Globus pallidus (tissue), 1 donor: ENCODE data around the gene NPEPL1.

ENCODE experiments used
- DNase-seq: peaks from one replicate; pipeline ENCODE4 v3.0.0-alpha.2; 2015; ENCODE audit warnings: low spot score

NPEPL1 gene

DNA sequence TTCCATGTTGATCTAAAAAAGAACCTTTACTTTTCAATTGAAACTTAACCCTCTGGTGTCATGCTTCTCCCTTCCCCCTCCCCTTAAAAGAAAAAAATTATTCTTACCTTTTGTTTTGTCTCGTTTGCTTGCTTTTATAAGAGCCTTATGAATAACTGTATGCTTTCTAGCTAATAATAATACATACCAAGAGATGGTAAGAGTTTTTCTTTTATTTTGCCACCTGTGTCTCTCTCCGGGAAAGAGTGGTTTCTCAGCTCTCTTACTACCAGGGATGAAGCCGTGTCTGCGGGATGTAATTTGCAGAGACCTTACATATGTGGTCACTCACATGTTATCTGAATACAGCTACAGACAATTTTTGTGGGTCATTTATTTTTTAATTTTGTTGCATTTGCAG, 33.8 kb upstream of the NPEPL1 start:
- no peak for DNase-seq

DNA sequence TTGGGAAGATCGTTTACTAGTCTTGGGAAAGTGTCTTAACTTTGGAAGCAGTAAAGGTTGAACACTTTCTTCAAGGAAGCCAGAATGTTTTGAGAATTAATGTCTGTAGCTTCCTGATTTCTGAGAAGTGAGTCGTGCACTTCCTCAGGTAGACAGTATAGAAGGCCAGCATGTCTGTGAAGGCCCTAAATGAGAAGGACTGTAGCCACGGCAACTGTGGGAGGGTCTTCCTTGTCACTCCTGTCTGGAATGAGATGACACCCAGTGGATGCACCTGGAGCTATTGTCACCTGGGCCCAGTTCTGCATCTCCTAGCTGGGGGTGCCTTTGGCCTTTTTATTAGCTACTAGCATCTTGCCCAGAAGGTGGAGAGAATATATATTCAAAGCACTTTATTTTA, 32.8 kb upstream of the NPEPL1 start:
- no peak for DNase-seq

DNA sequence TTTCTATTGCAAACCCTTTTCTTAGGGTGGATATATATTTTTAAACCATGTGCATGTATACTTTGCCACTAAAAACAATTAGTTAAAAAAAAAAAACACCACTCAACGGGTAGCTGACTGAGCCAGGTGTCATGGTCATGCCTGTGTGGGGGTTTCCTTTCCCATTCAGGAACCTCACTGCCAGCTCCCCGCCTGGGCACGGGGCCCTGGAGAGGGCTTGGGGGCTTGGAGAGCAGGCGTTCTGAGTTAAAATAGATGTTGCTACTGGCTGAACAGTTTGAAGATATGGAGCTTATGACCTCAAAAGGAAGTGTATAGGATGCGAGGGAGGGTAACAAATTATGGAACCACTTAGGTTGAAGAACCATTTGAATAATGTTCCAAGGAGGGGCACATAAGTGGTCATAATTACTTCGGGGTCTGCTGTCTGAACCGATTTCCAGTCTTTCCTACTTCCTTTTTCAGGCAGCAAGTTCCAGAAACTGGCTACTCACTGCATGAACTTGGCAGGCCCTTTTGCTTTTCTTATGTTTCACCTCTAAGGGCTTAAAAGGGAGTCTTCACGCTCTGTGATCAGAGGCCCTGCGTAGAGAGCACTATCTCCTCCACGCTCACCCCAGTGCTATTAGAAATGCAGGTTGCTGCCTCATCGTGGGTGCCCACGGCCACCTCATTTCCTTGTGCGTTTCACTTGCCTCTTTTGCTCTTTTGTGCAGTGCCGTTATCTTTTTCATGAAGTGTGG, 31.6 kb upstream of the NPEPL1 start:
- DNase-seq, result no peak

DNA sequence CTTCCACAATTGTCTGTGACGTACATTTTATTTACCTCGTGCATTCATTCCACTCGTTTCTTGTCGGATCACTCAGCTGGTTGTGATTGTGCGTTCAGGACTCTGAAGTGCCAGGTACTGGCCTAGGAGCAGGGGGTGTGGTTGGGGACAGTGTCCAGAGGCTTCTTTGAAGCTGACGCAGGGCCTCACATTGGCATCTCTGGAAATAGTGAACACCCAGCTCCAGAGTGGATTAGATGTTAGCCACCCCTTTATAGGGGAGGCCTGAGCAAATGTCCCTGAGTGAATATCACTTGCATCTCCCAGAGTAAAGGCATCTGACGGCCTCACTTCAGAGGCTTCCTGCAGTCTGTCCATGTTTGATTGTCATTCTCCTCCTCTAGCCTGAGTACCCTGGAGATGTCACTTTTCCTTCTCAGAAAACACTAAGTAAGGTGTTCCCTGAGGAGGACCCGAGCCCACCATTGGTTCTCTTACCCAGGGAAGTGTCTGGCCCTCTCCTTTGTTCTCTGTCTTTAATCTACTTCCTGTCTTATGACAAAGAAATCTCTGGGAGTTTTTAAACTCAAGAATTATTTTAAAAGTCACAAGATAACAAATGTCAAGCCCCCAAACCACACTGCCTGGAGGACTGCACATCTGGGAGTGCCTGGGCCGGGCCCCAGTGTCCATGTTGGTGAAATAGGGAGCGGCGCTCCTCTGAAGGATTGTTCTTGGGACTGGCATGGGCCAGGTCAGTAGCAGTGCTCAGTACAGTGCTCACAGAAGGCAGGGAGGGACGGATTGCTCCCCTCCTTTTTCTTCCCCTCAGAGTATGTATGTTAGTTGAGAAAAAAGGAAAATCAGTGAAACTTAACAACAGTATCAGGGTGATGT, 30.8 kb upstream of the NPEPL1 start:
- no peak for DNase-seq

DNA sequence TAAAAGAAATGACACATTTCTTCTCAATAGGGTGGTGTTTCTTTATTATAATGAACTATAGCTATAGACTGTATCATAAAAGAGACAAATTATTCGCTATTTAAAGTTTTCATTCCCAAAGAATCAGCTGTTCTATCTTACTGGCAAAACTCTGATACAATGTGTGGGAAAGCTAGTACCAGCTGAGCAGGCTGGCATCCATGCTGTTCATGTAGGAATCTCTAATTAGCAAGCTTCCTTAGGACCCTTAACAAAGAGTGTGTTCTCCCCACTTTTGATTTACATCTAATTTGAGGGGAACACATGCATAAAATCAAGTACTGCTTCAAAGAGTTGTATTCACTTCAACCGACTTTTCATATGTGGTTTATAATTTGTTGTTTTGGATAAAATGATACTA, 28.3 kb upstream of the NPEPL1 start:
- no peak for DNase-seq

DNA sequence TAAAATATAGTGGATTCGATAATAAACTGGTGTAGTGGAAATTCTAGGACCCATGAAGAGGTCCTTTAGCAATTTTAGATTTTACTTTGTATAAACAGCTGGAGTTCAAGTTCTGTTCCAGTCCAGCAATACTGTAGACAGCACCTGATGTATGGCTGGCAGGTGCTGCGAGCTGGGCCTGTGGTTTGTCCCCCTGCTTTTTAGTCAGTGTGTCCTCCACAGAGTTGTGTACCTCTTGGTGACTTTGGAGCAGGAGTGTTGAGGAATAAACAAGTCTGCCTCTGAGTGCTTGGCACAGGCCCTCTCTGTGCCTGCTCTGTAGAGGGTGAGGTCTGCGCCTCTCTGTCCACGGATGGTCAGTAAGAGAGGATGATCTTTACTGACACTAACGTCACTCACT, 27.7 kb upstream of the NPEPL1 start:
- no peak for DNase-seq

DNA sequence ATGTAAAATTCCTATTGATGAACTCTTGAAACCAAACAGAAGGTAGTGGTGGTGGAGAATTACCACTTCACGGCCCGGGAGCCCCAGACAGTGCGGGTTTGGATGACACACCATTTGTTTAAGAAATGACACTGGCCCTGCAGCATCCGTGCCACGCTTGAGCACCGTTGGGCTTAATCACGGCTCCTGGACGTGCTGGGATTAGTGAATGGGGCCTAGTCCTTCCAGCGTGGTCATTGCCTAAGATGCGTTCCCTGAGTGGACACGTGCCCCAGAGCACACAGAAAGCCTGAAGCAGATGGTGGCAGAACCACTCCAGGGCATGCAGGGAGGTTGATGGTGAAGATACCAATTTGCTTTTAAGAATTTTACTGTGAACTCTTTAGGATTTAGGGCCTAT, 27.0 kb upstream of the NPEPL1 start:
- DNase-seq, result no peak

DNA sequence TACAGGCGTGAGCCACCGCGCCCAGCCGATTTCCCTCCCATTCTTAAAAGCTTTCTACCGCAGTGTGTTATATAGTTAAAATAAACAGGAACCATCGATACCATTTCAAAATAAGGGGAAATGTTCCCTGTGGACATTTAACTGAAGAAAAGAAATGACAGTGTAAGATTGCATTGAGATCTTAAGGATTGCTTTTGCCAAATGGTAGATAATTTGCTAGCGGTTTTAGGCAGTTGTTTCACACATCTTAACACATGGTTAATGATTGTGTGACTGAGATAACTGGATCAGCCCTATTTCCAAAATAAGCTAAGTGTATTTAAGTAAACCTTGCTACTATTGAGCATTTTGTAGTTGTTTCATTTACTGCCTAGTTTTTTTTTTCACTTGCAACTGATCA, 25.9 kb upstream of the NPEPL1 start:
- no peak for DNase-seq

DNA sequence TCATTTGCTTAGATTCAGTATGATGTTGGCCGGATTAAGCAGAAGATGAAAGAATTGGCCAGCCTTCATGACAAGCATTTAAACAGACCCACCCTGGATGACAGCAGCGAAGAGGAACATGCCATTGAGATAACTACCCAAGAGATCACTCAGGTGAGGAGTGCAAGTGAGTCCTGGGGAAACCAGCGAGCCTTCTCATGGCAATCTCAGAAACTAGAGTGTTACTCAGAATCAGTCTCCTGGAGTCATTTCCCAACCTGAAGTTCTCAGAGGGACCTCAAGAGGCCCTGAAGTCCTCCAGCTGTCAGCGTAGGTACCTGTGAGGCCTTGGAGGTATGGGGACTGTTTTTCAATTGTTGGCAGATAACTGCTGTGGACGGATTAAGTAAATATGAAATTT, 24.6 kb upstream of the NPEPL1 start:
- DNase-seq, result no peak

DNA sequence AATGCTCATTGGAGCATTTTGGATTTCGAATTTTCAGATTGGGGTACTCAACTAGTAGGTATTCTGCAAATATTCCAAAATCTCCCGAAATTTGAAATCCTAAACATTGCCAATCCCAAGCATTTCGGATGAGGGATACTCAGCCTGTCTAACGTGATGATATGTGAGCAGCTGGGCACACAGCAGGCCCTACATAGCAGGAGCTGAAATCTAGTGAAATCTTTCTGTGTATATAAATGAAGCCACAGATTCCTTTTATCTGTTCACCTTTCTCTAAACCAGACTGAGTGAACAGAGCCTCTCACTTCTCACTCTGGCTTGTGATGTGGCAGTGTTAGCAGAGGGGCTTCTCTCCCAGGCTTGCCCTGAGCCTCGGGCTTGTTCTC, 23.7 kb upstream of the NPEPL1 start:
- no peak for DNase-seq

DNA sequence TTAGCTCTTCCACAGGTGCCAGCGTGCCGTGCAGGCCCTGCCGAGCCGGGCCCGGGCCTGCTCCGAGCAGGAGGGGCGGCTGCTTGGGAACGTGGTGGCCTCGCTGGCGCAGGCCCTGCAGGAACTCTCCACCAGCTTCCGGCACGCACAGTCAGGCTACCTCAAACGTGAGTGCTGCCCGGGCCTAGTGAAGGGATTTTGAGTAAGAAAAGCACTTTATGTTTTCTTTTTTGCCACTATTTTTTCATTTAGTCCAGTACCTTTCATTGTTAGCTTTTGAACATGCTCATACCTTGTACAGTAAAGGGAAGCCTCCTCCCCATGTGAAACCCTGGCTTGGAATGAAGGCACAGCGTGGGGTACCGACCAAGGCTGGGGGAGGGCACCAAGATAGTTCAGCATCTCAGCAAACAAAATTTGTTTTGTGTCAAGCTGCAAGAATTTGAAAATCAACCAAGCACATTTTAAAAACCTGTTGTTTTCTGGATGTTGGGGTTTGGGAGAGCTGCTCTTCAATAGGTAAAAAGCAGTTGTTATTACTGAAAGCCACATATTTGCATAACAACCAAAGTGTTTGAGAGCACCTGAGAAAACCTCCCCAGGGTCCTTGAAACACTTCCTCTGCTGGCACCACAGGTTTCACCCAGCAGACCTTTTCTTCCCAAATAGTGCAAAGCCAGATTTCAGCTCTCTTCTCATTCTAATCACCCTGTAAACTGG, 23.2 kb upstream of the NPEPL1 start:
- DNase-seq, result no peak

DNA sequence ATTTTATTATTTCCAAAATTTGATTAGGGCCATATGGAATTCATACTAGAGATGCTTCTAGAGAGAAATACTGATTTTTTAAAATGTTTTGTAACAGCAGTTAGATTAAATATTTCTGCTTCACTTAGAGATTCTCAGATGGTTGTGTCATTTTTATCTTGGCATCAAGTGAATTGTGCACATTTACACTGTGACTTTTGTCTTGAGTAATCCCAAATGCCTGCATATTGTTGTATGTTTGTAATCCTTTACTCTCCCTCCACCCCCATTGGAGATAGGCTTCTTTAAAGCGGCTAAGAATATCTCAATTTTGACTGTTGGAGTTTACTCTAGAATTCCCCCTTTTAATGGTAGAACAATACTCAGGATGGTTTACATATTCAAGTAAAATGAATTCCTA, 22.5 kb upstream of the NPEPL1 start:
- DNase-seq, result no peak

DNA sequence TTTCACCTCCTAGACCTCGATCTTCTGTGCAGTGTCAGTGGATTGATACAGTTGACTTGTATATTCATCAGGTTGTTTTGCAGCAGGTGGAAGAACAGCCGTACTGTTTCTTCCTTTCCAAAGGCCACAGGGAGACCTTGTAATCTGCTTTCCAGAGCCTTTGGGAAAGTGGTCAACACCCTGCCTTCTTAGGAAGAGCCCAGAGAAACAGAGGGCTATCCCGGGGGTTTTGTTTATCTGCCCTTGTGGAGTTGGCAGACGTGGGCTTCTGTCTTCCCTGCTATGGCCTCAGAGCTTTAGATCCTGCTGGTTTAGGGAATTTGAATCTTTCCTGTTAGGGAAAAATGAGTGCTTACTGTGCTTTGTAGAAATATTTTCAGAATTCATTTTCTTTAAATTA, 21.9 kb upstream of the NPEPL1 start:
- DNase-seq, result no peak

DNA sequence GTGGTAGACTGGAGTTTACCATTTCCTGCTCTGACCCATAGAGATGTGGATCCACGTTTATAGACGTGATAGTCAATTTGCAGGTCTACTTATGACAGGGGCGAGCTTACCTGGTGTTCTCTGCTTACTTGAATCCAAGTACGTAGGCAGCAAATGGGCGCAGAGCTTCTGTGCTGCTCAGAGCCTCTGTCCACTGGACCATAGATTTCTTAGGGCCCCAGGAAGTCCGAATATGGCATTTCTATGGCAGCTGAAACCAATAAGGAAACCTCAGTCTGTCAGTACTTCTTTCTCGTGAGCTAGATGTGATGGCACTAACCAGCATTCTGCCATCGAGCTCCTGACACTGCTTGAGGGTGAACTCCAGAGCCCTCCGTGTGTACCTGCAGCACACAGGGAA, 19.5 kb upstream of the NPEPL1 start:
- no peak for DNase-seq

DNA sequence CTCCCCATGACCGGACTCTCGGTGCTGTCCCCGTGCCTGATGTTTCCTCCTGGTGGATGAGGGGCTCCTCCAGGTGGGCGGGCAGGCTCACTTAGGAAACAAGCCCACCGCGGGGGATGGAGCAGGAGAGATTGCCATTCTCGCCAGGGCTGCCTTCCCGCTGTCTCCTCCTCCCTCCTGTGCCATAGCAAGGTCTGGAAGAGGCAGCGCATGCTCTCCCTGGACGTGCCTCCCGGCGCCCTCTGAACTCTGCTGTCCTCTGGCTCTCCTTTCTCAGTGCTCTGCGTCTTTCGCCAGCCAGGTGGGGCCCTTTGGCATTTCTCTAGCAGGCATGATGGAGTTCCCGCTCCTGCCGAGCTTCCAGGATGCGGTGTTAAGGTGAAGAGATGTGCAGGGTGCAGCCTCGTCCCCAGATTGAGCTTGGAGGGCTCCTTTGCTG, 17.4 kb upstream of the NPEPL1 start:
- no peak for DNase-seq

DNA sequence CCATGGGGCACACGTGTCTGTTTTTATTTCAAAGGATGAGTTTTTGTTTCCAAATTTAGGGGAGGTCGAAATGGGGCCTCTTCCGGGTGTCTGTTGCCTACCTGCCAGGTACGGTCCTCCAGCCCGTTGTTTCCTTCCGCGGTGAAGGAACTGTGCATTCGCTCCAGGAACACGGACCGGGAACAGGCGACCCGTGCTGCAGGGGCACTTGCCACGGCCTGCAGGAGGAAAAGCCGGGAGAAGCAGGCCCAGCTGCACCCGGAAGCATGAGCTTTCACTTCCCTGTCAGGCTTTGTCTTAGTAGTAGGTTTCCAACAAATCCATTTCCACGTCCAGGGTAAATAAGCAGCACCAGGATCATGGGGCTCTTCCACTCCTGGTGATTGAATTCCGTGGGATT, 17.0 kb upstream of the NPEPL1 start:
- no peak for DNase-seq

DNA sequence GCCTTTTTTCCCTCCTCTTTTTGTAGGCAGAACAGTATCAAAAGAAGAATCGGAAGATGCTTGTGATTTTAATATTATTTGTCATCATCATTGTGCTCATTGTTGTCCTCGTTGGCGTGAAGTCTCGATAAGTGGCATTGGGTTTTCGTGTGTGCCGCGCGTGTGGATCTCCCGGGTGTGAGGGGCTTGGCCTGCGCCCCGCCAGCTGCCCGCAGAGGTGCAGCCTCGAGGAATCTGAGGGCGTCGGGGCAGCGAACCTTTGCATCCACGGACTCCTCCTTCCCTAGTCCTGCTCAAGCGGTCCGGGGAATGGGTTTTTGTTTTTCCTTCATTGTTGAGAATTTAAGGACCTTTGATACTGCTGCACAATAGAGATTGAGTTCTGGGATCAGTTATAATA, 16.4 kb upstream of the NPEPL1 start:
- DNase-seq, result no peak

DNA sequence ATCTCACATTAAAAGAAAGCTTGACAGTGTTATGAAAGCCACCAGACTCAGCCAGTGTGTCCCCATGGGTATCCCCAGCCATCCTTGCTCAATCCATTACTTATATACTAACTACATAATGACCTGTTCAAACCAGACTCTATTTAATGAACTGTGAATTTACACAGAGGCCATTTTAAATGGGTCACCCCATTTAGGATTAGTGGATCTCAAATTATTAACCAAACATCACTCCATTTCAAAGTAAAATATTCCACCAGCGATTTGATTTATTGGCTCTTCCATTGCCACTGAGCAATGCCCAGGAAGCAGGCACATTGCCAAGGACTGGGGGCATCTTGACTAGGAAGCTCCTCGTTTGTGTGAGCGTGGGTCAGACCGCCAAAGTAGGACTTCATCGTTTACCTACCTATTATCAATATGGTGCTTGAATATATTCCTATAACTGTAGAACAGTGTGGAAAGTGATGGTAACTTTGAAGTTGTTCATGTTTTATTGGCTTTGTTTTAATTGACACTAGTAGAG, 15.5 kb upstream of the NPEPL1 start:
- no peak for DNase-seq

DNA sequence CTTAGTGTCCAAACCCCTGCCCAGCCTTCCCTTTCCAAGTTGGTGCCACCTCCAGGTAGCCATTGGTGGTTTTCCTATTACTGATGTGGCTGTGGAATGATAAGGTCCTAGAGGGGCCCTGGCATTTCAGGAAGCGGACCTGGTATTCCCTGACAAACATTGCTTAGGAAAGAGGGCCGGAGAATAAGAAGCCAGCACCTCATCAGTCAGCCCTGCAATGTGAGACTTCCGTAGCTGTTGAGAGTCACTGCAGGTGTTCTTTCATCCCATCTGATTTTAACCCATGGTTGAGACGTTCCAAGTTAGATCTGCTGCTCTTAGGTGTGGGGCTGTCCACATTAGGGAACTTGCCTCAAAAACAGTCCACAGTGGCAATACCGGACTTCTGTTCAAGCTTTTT, 14.8 kb upstream of the NPEPL1 start:
- no peak for DNase-seq

DNA sequence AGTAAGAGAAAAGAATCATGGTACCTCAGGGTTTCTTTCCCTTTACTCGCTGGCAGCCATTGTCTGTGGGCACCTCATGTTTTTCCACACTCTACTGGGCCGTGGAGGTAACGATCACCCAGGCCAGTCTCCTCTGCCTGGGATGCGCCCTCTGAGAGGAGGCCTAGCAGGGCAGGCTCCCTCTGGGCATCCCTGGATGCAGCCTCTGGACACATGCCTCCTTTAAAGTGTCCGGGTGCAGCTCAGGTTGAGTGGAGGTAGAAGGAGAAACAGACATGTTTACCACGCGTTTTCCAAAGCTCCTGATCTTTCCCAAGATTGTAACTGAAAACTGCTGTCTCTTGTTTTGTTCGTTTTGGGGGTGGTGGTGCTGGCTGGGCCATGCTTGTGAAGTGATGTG, 13.8 kb upstream of the NPEPL1 start:
- DNase-seq, result no peak

DNA sequence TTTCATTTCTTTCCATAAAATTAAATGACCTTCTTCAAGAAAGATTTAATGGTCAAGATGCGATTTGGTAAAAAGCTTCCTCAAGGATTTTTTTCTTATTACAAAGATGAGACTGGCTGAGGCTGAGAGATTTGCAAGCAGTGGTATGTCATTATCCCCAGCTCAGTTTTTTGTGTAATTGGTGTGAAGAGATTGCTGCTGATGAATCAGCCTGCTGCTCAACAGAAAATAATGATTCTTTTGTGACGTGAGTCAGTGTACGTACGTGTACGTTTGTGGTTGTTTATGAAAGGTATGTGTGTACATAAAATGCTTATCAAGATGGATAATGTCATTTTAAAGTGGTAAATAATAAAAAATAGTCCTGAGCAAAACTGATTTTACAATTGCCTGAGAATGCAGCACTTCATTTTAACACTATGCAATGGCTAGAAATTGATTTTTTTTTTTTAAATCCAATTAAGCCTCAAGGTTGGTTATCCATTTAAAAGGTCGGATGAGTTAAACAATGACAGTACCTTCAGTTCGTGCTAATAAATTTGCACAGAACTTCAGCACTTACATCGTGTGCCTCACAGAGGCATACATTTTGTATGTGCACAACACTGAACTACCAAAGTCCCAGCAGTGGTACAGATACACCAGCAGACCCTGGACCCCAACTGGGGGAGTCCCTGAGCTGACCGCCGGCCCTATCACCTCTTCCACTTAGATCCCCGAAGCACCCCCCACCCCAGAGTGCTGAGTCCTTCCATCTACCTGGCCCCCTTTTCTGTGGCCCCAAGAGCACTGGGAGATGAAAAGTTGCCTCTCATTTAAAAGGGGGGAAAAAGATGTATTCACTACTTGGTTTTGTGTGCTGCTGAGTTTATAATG, 9.7 kb upstream of the NPEPL1 start:
- no peak for DNase-seq

DNA sequence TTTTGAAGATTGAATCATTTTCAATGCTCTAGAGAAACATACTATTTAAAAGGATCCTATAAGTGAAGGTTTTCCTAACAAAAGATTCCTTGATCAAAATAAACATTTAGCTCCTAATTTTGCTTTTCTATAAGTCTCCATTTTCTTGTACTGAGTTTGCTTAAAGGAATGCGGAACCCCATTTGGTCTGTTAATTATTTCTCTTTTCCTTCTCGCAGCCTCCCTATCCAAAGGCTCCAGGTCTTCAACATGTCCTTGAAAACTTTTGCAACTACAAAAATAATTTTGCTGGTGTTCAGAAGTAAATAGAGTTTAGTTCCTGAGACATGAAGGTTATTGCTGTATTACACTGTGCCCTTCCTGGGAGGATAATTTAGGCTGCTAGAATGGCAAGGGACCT, 8.3 kb upstream of the NPEPL1 start:
- DNase-seq, result no peak
